PC-9 (cell line): ENCODE data around the gene C1orf56. TPM values are rescaled to one million over a fixed set of nuclear protein-coding genes. Genes with fewer than 3 reads are reported as not detected.

Source experiments
- BruUV-seq: library from RNA; stranded (reverse); fragments of 400-500 nt; replicated peaks from 2 replicates; lab custom pipeline; 2021; lab: Mats Ljungman, UMichigan
- CTCF ChIA-PET: fragments of 300-600 bp; sonication (Branson Sonifier 250); formaldehyde crosslinking; loops from one replicate; lab custom pipeline; 2022; ENCODE audit warnings: antibody characterized with exemption; lab: Charles Lee
- POLR2A ChIA-PET: fragments of 300-600 bp; sonication (Branson Sonifier 250); formaldehyde crosslinking; loops from one replicate; lab custom pipeline; 2022; ENCODE audit warnings: antibody characterized with exemption; ENCODE audit not compliant: unreplicated experiment; lab: Charles Lee
- DNase-seq, 2 experiments: peaks; one replicate each; pipeline versions ENCODE4 v3.0.0 to v3.0.0-alpha.2; 2015 to 2022; ENCODE audit warnings: mixed read lengths in 1 of 2
- H2AFZ ChIP-seq: fragments of 200-600 bp; sonication (generic); 2 replicates; pipeline ENCODE4 v1.8.1; 2017; ENCODE audit warnings: antibody characterized with exemption
- H3F3A ChIP-seq: fragments of 200-600 bp; sonication (generic); 2 replicates; pipeline ENCODE4 v1.8.1; 2017; ENCODE audit warnings: antibody characterized with exemption, mild to moderate bottlenecking, low read depth; ENCODE audit not compliant: insufficient read depth
- H3K27ac ChIP-seq: fragments of 200-600 bp; sonication (generic); 2 replicates; pipeline ENCODE4 v1.6.1; 2016; ENCODE audit warnings: mixed run types
- H3K27me3 ChIP-seq: fragments of 200-600 bp; sonication (generic); 2 replicates; pipeline ENCODE4 v1.6.1; 2016; ENCODE audit warnings: low read depth, mixed run types; ENCODE audit not compliant: insufficient read depth
- H3K36me3 ChIP-seq: fragments of 200-600 bp; sonication (generic); 2 replicates; pipeline ENCODE4 v1.6.1; 2016; ENCODE audit warnings: low read depth, mixed run types
- H3K4me1 ChIP-seq: fragments of 200-600 bp; sonication (generic); replicated peaks from 2 replicates; pipeline ENCODE4 v1.6.1; 2016; ENCODE audit warnings: mixed run types; ENCODE audit not compliant: insufficient read depth
- H3K4me2 ChIP-seq: fragments of 200-600 bp; sonication (generic); 2 replicates; pipeline ENCODE4 v1.6.1; 2017; ENCODE audit warnings: mixed run types
- H3K4me3 ChIP-seq: fragments of 200-600 bp; sonication (generic); 2 replicates; pipeline ENCODE4 v1.6.1; 2016; ENCODE audit warnings: mixed run types
- H3K79me2 ChIP-seq: fragments of 200-600 bp; sonication (generic); 2 replicates; pipeline ENCODE4 v1.6.1; 2017; ENCODE audit warnings: low read depth, mixed run types
- H3K9me2 ChIP-seq: fragments of 200-600 bp; sonication (generic); 2 replicates; pipeline ENCODE4 v1.8.1; 2017; ENCODE audit warnings: mild to moderate bottlenecking; ENCODE audit not compliant: insufficient read depth
- H3K9me3 ChIP-seq: fragments of 200-600 bp; sonication (generic); 2 replicates; pipeline ENCODE4 v1.8.1; 2016; ENCODE audit warnings: low read depth; ENCODE audit not compliant: insufficient read depth
- H4K20me1 ChIP-seq: fragments of 200-600 bp; sonication (generic); 2 replicates; pipeline ENCODE4 v1.8.1; 2017; ENCODE audit not compliant: insufficient read depth
- CTCF ChIP-seq: fragments of 200-600 bp; sonication (generic); conservative IDR thresholded peaks from 2 replicates; pipeline ENCODE4 v1.6.1; 2017; ENCODE audit warnings: mixed run types, antibody characterized with exemption, mild to moderate bottlenecking, moderate library complexity
- EZH2 ChIP-seq: fragments of 200-600 bp; sonication (generic); IDR thresholded peaks from 2 replicates; pipeline ENCODE4 v1.8.0; 2017; ENCODE audit warnings: antibody characterized with exemption, low read depth
- intact Hi-C: fragments of 100-400 bp; cut with micrococcal nuclease; formaldehyde crosslinking; loops from one replicate; pipeline ENCODE4 v1.10.0; 2022; ENCODE audit not compliant: unreplicated experiment
- total RNA-seq: library from RNA; stranded (reverse); gene quantifications from 2 replicates; pipeline ENCODE4 v1.2.3, GENCODE V29; 2021

C1orf56 gene
- total RNA-seq, 1 experiment from 2014 or later, result 1.8 TPM

GRCh38 chr1:150999926-151000325 lies 47.6 kb upstream of the C1orf56 start:
- H3K4me1 ChIP-seq, result peaks cover 24% of the 10 kb centered on the region
- no peaks in the 10 kb centered on the region for H4K20me1 ChIP-seq
- peaks cover 3% of the 10 kb centered on the region; the same call in 1 of the 2 replicates for H3F3A ChIP-seq
- H3K4me2 ChIP-seq, result no peak overlapping the region
- no peaks in the 10 kb centered on the region for H3K9me3 ChIP-seq
- ChIA-PET CTCF (no interaction called here), POLR2A (no interaction called here)
- H2AFZ ChIP-seq, result no peak overlapping the region
- no peaks in the 10 kb centered on the region for H3K36me3 ChIP-seq
- no peaks in the 10 kb centered on the region for H3K9me2 ChIP-seq
- H3K4me3 ChIP-seq, result no peak overlapping the region
- intact Hi-C loops, result loop anchor here (5.0 to 10.0 kb wide), 2 partner anchors 185 to 438 kb away; no protein-coding TSS in a partner anchor
- no peaks in the 10 kb centered on the region for H3K27me3 ChIP-seq
- no peak for DNase-seq
- no peaks in the 10 kb centered on the region for H3K79me2 ChIP-seq
- H3K27ac ChIP-seq, result no peak overlapping the region
- no TSS peak for BruUV-seq
- no peak for TF ChIP-seq EZH2
- no peak for TF ChIP-seq CTCF

- H2AFZ ChIP-seq, result no peak overlapping the region
- ChIA-PET POLR2A (no interaction called here), CTCF (no interaction called here)
- no peaks in the 10 kb centered on the region for H3K79me2 ChIP-seq
- H3K4me1 ChIP-seq, result peaks cover 29% of the 10 kb centered on the region
- no peaks in the 10 kb centered on the region for H3K9me3 ChIP-seq
- no peaks in the 10 kb centered on the region for H4K20me1 ChIP-seq
- no peaks in the 10 kb centered on the region for H3K9me2 ChIP-seq
- H3K4me2 ChIP-seq, result no peak overlapping the region
- no peak overlapping the region for H3K4me3 ChIP-seq
- TF ChIP-seq CTCF (no peak), EZH2 (no peak)
- H3F3A ChIP-seq, result peaks cover 4% of the 10 kb centered on the region
- H3K36me3 ChIP-seq, result no peaks in the 10 kb centered on the region
- intact Hi-C loops, result no loop called here
- DNase-seq, result no peak
- H3K27ac ChIP-seq, result no peak overlapping the region
- no peaks in the 10 kb centered on the region for H3K27me3 ChIP-seq
- BruUV-seq, result no TSS peak
Measured at GRCh38 chr1:151000408-151000807, 47.1 kb upstream of the C1orf56 start.

- H3F3A ChIP-seq, result peaks cover 16% of the 10 kb centered on the region
- no peaks in the 10 kb centered on the region for H3K36me3 ChIP-seq
- H3K27ac ChIP-seq, result no peak overlapping the region
- H2AFZ ChIP-seq, result no peak overlapping the region
- CTCF ChIA-PET, result interaction anchor here (0.6 kb wide), 1 partner anchor 27 kb away, joined by 5 read pairs; the partner anchor contains the start of gene CERS2
- H3K4me1 ChIP-seq, result peaks cover 36% of the 10 kb centered on the region
- H4K20me1 ChIP-seq, result no peaks in the 10 kb centered on the region
- no peaks in the 10 kb centered on the region for H3K79me2 ChIP-seq
- no peak overlapping the region for H3K4me3 ChIP-seq
- no peak overlapping the region for H3K4me2 ChIP-seq
- POLR2A ChIA-PET, result interaction anchor here (0.6 to 0.7 kb wide), 2 partner anchors 304 to 742 kb away, joined by 4 read pairs; partner anchors contain the start of gene GOLPH3L
- BruUV-seq, result no TSS peak
- no peaks in the 10 kb centered on the region for H3K9me2 ChIP-seq
- intact Hi-C loops, result no loop called here
- no peaks in the 10 kb centered on the region for H3K27me3 ChIP-seq
- no peaks in the 10 kb centered on the region for H3K9me3 ChIP-seq
- DNase-seq, result no peak
- TF ChIP-seq CTCF (no peak), EZH2 (no peak)
Measured at GRCh38 chr1:151001602-151002001, 45.9 kb upstream of the C1orf56 start.
